ENCODE measurements around the gene MKRN2.

- no peak for TF ChIP-seq POLR2A (IDR thresholded peaks at IDR 0.05; ENCODE audit: low read length)
- no peak for TF ChIP-seq ZFP36 (IDR thresholded peaks at IDR 0.05; ENCODE audit: borderline replicate concordance, partially characterized antibody)
Observed at GRCh38 chr3:12549971-12550760, 6.7 kb upstream of the MKRN2 start.

All from A549 (cell line).